HG03439 (cell line): ENCODE data around the gene CLECL1.
A peak's percentile ranks its signal among the peaks of the same experiment; 100 is the strongest.

Experiments used
- ATAC-seq: cut with Tn5 transposase; IDR thresholded peaks from one replicate; pipeline ENCODE4 v1.9.1; 2021; ENCODE audit warnings: mild to moderate bottlenecking, moderate library complexity; ENCODE audit not compliant: unreplicated experiment

The CLECL1 gene

GRCh38 chr12:9732921-9733461 is at the start of gene CLECL1:
Gene CLECL1 (minus strand): TSS chr12:9733097.
- peak; percentile 33 for ATAC-seq

GRCh38 chr12:9781360-9781759 is 48.5 kb upstream of the CLECL1 start:
- no peak for ATAC-seq

GRCh38 chr12:9779209-9779608 is 46.3 kb upstream of the CLECL1 start:
- ATAC-seq, result no peak

- no peak for ATAC-seq
These were observed 43.9 kb upstream of the CLECL1 start for GRCh38 chr12:9776781-9777180.

GRCh38 chr12:9773216-9773877 is 40.5 kb upstream of the CLECL1 start:
- ATAC-seq, result no peak

GRCh38 chr12:9763025-9763424 is 30.1 kb upstream of the CLECL1 start:
- ATAC-seq, result no peak

- no peak for ATAC-seq
These were observed 29.5 kb upstream of the CLECL1 start for GRCh38 chr12:9762369-9762768.

- no peak for ATAC-seq
These were observed 28.5 kb upstream of the CLECL1 start for GRCh38 chr12:9761419-9761781.

GRCh38 chr12:9760699-9761418 is 28.0 kb upstream of the CLECL1 start, which contains the start of gene CD69:
Gene CD69 (minus strand): TSS chr12:9760901. CDS start chr12:9760820, 81 bp downstream.
- ATAC-seq, result peak; percentile 43

- no peak for ATAC-seq
These were observed 27.2 kb upstream of the CLECL1 start for GRCh38 chr12:9760120-9760519.

GRCh38 chr12:9759694-9760093 is 26.8 kb upstream of the CLECL1 start:
- ATAC-seq, result no peak

GRCh38 chr12:9758119-9758518 is 25.2 kb upstream of the CLECL1 start:
- no peak for ATAC-seq

- ATAC-seq, result no peak
These were observed 24.6 kb upstream of the CLECL1 start for GRCh38 chr12:9757433-9758025.

GRCh38 chr12:9756706-9757105 is 23.8 kb upstream of the CLECL1 start:
- ATAC-seq, result no peak

GRCh38 chr12:9756170-9756569 is 23.3 kb upstream of the CLECL1 start:
- no peak for ATAC-seq

- ATAC-seq, result no peak
These were observed 22.7 kb upstream of the CLECL1 start for GRCh38 chr12:9755567-9755966.

GRCh38 chr12:9755035-9755434 is 22.1 kb upstream of the CLECL1 start:
- ATAC-seq, result no peak

GRCh38 chr12:9754099-9754927 is 21.4 kb upstream of the CLECL1 start:
- ATAC-seq, result no peak

- ATAC-seq, result no peak
These were observed 20.6 kb upstream of the CLECL1 start for GRCh38 chr12:9753498-9753897.

- ATAC-seq, result no peak
These were observed 20.2 kb upstream of the CLECL1 start for GRCh38 chr12:9753073-9753472.
